PC-3 (cell line): Measurements from ENCODE around the gene ATP13A3. TPM values are rescaled to one million over a fixed set of nuclear protein-coding genes. Genes with fewer than 3 reads are reported as not detected.

ENCODE experiments used
- ATAC-seq: fragments of 200-7000 bp; cut with Tn5 transposase; 2 replicates; pipeline ENCODE4 v1.9.1; 2020; ENCODE audit warnings: mild to moderate bottlenecking, moderate library complexity
- BruUV-seq: library from RNA; stranded (reverse); fragments of 400-500 nt; replicated peaks from 2 replicates; lab custom pipeline; 2021; lab: Mats Ljungman, UMichigan
- CTCF ChIA-PET: fragments of 300-600 bp; sonication (Branson Sonifier 250); formaldehyde crosslinking; loops from one replicate; lab custom pipeline; 2022; ENCODE audit warnings: antibody characterized with exemption; lab: Charles Lee
- POLR2A ChIA-PET: fragments of 300-600 bp; sonication (Branson Sonifier 250); formaldehyde crosslinking; loops from one replicate; lab custom pipeline; 2022; ENCODE audit warnings: antibody characterized with exemption; ENCODE audit not compliant: unreplicated experiment; lab: Charles Lee
- DNase-seq: peaks from one replicate; pipeline ENCODE4 v3.0.0-alpha.2; 2015
- H2AFZ ChIP-seq: fragments of 300-600 bp; sonication (generic); 2 replicates; pipeline ENCODE4 v1.6.0; 2016; ENCODE audit warnings: antibody characterized with exemption, low read length
- H3F3A ChIP-seq: fragments of 300-600 bp; sonication (generic); one replicate; pipeline ENCODE4 v1.6.0; 2017; ENCODE audit warnings: antibody characterized with exemption, low read length, control low read depth, mild to moderate bottlenecking; ENCODE audit not compliant: unreplicated experiment
- H3K27ac ChIP-seq: fragments of 300-600 bp; sonication (generic); 2 replicates; pipeline ENCODE4 v1.5.1; 2016; ENCODE audit warnings: mild to moderate bottlenecking, low read length
- H3K27me3 ChIP-seq: fragments of 300-600 bp; sonication (generic); 2 replicates; pipeline ENCODE4 v1.6.1; 2016; ENCODE audit warnings: low read length, mixed read lengths
- H3K36me3 ChIP-seq: fragments of 300-600 bp; sonication (generic); 2 replicates; pipeline ENCODE4 v1.6.1; 2016; ENCODE audit warnings: low read depth, mixed run types, low read length, mixed read lengths
- H3K4me1 ChIP-seq: fragments of 300-600 bp; sonication (generic); 2 replicates; pipeline ENCODE4 v1.5.1; 2016; ENCODE audit warnings: low read length; ENCODE audit not compliant: insufficient read depth
- H3K4me2 ChIP-seq: fragments of 300-600 bp; sonication (generic); 2 replicates; pipeline ENCODE4 v1.6.0; 2016; ENCODE audit warnings: low read length
- H3K4me3 ChIP-seq: fragments of 300-600 bp; sonication (generic); 2 replicates; pipeline ENCODE4 v1.5.1; 2016; ENCODE audit warnings: mild to moderate bottlenecking, low read length, mixed read lengths
- H3K79me2 ChIP-seq: fragments of 300-600 bp; sonication (generic); 2 replicates; pipeline ENCODE4 v1.6.1; 2017; ENCODE audit warnings: low read length, mixed read lengths
- H3K9ac ChIP-seq: fragments of 300-600 bp; sonication (generic); 2 replicates; pipeline ENCODE4 v1.6.0; 2016; ENCODE audit warnings: mild to moderate bottlenecking, low read length
- H3K9me2 ChIP-seq: fragments of 300-600 bp; sonication (generic); replicated peaks from 2 replicates; pipeline ENCODE4 v1.6.1; 2016; ENCODE audit warnings: mixed run types, low read length, mixed read lengths
- H3K9me3 ChIP-seq: fragments of 300-600 bp; sonication (generic); 2 replicates; pipeline ENCODE4 v1.6.1; 2016; ENCODE audit warnings: low read length, mixed read lengths
- H4K20me1 ChIP-seq: fragments of 300-600 bp; sonication (generic); 2 replicates; pipeline ENCODE4 v1.6.1; 2016; ENCODE audit warnings: low read length, mixed read lengths
- EZH2 ChIP-seq: fragments of 300-600 bp; sonication (generic); IDR thresholded peaks from one replicate; pipeline ENCODE4 v1.6.1; 2017; ENCODE audit warnings: antibody characterized with exemption, mild to moderate bottlenecking, low read length; ENCODE audit not compliant: unreplicated experiment
- EZH2phosphoT487 ChIP-seq: fragments of 300-600 bp; sonication (generic); IDR thresholded peaks from 2 replicates; pipeline ENCODE4 v1.6.1; 2018; ENCODE audit warnings: mild to moderate bottlenecking, antibody characterized with exemption, low read length, borderline replicate concordance
- intact Hi-C: fragments of 100-400 bp; cut with micrococcal nuclease; formaldehyde crosslinking; loops from 2 replicates; pipeline ENCODE4 v1.9.0; 2023
- total RNA-seq: library from RNA; depleted of rRNA; stranded (reverse); fragments of >200 nt; gene quantifications from 2 replicates; pipeline ENCODE4 v1.2.3, GENCODE V29; 2014
- TF ChIP-seq, protein P1 (sequence below): fragments of 300-600 bp; sonication (generic); conservative IDR thresholded peaks from 2 replicates; pipeline ENCODE4 v1.5.1; 2017; ENCODE audit warnings: antibody characterized with exemption, low read depth, mild to moderate bottlenecking, low read length

The ATP13A3 gene
- total RNA-seq, 1 experiment from 2014 or later: 69.4 TPM

DNA sequence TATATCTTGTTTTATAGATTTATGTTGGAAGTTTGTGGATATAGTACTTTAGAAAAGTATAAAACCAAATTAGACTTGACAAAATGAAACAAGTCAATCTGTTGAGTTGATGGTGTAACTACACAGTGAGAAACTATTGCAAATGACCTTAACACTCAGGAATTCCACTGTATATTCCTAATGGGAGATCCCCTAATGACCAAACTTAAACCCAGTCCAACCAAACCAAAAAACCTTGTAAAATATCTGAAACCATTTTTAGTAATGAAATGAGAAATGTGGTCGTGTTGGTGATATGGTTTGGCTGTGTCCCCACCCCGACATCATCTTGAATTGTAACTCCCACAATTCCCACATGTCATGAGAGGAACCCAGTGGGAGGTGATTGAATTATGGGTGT, 31.9 kb upstream of the ATP13A3 start:
- intact Hi-C loops: no loop called here
- H3K9ac ChIP-seq: no peak overlapping the region
- no peak overlapping the region for H3K4me2 ChIP-seq
- no peaks in the 10 kb centered on the region for H3K79me2 ChIP-seq
- H3K4me3 ChIP-seq: no peak overlapping the region
- no peak overlapping the region for H2AFZ ChIP-seq
- ATAC-seq (no peak), DNase-seq (no peak)
- TF ChIP-seq, protein P1, sequence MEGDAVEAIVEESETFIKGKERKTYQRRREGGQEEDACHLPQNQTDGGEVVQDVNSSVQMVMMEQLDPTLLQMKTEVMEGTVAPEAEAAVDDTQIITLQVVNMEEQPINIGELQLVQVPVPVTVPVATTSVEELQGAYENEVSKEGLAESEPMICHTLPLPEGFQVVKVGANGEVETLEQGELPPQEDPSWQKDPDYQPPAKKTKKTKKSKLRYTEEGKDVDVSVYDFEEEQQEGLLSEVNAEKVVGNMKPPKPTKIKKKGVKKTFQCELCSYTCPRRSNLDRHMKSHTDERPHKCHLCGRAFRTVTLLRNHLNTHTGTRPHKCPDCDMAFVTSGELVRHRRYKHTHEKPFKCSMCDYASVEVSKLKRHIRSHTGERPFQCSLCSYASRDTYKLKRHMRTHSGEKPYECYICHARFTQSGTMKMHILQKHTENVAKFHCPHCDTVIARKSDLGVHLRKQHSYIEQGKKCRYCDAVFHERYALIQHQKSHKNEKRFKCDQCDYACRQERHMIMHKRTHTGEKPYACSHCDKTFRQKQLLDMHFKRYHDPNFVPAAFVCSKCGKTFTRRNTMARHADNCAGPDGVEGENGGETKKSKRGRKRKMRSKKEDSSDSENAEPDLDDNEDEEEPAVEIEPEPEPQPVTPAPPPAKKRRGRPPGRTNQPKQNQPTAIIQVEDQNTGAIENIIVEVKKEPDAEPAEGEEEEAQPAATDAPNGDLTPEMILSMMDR: no peak
- TF ChIP-seq EZH2phosphoT487 (no peak), EZH2 (no peak)
- CTCF ChIA-PET: no interaction called here
- H3K27ac ChIP-seq: no peak overlapping the region
- POLR2A ChIA-PET: no interaction called here
- no peaks in the 10 kb centered on the region for H4K20me1 ChIP-seq
- peaks cover 9% of the 10 kb centered on the region for H3F3A ChIP-seq
- no TSS peak for BruUV-seq
- H3K36me3 ChIP-seq: no peaks in the 10 kb centered on the region
- H3K27me3 ChIP-seq: no peaks in the 10 kb centered on the region
- no peaks in the 10 kb centered on the region for H3K9me2 ChIP-seq
- H3K9me3 ChIP-seq: no peaks in the 10 kb centered on the region
- peaks cover 25% of the 10 kb centered on the region for H3K4me1 ChIP-seq

DNA sequence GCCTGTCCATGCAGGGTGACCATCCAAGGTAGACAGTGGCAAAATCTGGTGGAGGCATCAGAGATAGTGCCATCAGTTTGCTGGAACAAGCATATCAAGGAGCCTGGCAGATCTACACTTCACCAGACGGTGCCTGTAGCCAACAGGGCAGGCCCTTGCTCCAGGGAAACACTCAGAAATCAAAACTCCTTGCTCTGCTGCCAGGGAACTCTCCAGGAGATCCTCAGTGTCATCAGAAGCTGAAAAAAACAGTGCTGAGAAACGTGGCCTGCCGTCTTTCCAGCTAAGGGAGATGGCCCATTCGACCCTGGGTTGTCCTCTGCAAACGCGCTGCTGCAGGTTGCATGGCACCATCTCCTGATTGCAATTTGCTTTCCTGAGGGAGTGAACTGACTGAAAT, 30.5 kb upstream of the ATP13A3 start:
- ATAC-seq: no peak
- H3K27me3 ChIP-seq: no peaks in the 10 kb centered on the region
- H3K9ac ChIP-seq: no peak overlapping the region
- peaks cover 19% of the 10 kb centered on the region for H3K4me1 ChIP-seq
- no peaks in the 10 kb centered on the region for H3K79me2 ChIP-seq
- CTCF ChIA-PET: no interaction called here
- H3K4me3 ChIP-seq: no peak overlapping the region
- no peaks in the 10 kb centered on the region for H3K9me3 ChIP-seq
- no peaks in the 10 kb centered on the region for H3K9me2 ChIP-seq
- no peak overlapping the region for H2AFZ ChIP-seq
- H3K27ac ChIP-seq: no peak overlapping the region
- no peak overlapping the region for H3K4me2 ChIP-seq
- intact Hi-C loops: no loop called here
- peaks cover 8% of the 10 kb centered on the region for H3F3A ChIP-seq
- BruUV-seq: no TSS peak
- no peaks in the 10 kb centered on the region for H4K20me1 ChIP-seq
- DNase-seq: no peak
- TF ChIP-seq, protein P1: no peak
- TF ChIP-seq EZH2phosphoT487 (no peak), EZH2 (no peak)
- POLR2A ChIA-PET: no interaction called here
- H3K36me3 ChIP-seq: no peaks in the 10 kb centered on the region

DNA sequence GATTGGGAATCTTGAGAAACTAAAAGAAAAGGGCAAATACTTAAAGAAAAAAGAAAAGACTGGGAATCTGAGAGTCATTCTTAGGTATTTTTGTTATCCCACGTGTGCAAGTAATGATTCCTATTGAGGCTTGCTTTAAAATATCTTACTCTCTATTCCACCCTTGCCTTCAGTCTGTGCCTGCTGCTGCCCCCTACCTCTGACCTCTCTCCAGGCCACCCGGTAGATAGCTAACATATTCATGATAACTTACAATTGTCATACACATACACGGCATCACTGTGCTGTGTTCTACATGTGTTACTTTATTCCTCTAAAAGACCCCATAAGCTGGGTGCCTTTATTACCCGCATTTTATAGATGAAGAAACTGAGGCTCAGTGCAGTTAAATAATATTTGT, 27.8 kb upstream of the ATP13A3 start:
- H3K36me3 ChIP-seq: no peaks in the 10 kb centered on the region
- no peaks in the 10 kb centered on the region for H4K20me1 ChIP-seq
- no TSS peak for BruUV-seq
- H3F3A ChIP-seq: no peaks in the 10 kb centered on the region
- no peak overlapping the region for H3K9ac ChIP-seq
- ChIA-PET POLR2A (no interaction called here), CTCF (no interaction called here)
- no peak overlapping the region for H2AFZ ChIP-seq
- H3K79me2 ChIP-seq: no peaks in the 10 kb centered on the region
- TF ChIP-seq EZH2: no peak
- TF ChIP-seq, protein P1: 0 out of 2 replicates have a peak, but pooled peaks have one; percentile 16
- no peak for TF ChIP-seq EZH2phosphoT487
- ATAC-seq: no peak
- H3K4me1 ChIP-seq: no peaks in the 10 kb centered on the region
- H3K9me2 ChIP-seq: no peaks in the 10 kb centered on the region
- H3K9me3 ChIP-seq: no peaks in the 10 kb centered on the region
- no peak for DNase-seq
- no peak overlapping the region for H3K27ac ChIP-seq
- H3K27me3 ChIP-seq: no peaks in the 10 kb centered on the region
- no peak overlapping the region for H3K4me2 ChIP-seq
- intact Hi-C loops: no loop called here
- no peak overlapping the region for H3K4me3 ChIP-seq
